GM18868 (cell line): ENCODE measurements around the gene DCP1A.

Experiments used
- ATAC-seq: cut with Tn5 transposase; IDR thresholded peaks from one replicate; pipeline ENCODE4 v1.9.1; 2021; ENCODE audit warnings: mild to moderate bottlenecking, moderate library complexity; ENCODE audit not compliant: unreplicated experiment

Gene DCP1A

GRCh38 chr3:53250881-53251605 is 96.3 kb downstream of the DCP1A start:
- ATAC-seq, result no peak

GRCh38 chr3:53250453-53250852 is 96.9 kb downstream of the DCP1A start:
- ATAC-seq, result no peak

GRCh38 chr3:53248161-53248560 is 99.2 kb downstream of the DCP1A start:
- no peak for ATAC-seq

GRCh38 chr3:53247619-53248018 is 99.7 kb downstream of the DCP1A start:
- ATAC-seq, result no peak

- ATAC-seq, result no peak
These were observed 103.1 kb downstream of the DCP1A start for GRCh38 chr3:53244271-53244670.

GRCh38 chr3:53243785-53244184 is 103.6 kb downstream of the DCP1A start:
- no peak for ATAC-seq

- no peak for ATAC-seq
These were observed 104.2 kb downstream of the DCP1A start for GRCh38 chr3:53243165-53243564.

- ATAC-seq, result no peak
These were observed 104.7 kb downstream of the DCP1A start for GRCh38 chr3:53242642-53243041.

GRCh38 chr3:53242155-53242554 is 105.2 kb downstream of the DCP1A start:
- no peak for ATAC-seq

- ATAC-seq, result no peak
These were observed 106.1 kb downstream of the DCP1A start for GRCh38 chr3:53240989-53241972.

GRCh38 chr3:53239800-53240199 is 107.5 kb downstream of the DCP1A start:
- ATAC-seq, result no peak

GRCh38 chr3:53238886-53239285 is 108.5 kb downstream of the DCP1A start:
- ATAC-seq, result no peak

- ATAC-seq, result no peak
These were observed 109.1 kb downstream of the DCP1A start for GRCh38 chr3:53238051-53238850.

GRCh38 chr3:53236112-53236841 is 111.1 kb downstream of the DCP1A start:
- no peak for ATAC-seq

GRCh38 chr3:53235545-53235944 is 111.8 kb downstream of the DCP1A start:
- ATAC-seq, result no peak

- ATAC-seq, result no peak
These were observed 112.5 kb downstream of the DCP1A start for GRCh38 chr3:53234841-53235232.

- ATAC-seq, result no peak
These were observed 113.1 kb downstream of the DCP1A start for GRCh38 chr3:53234130-53234840.
